ENCODE measurements around the gene LIN52.

GRCh38 chr14:74085047-74085637, 386 bp downstream of the LIN52 start:
- TF ChIP-seq CTCF (IDR thresholded peaks at IDR 0.05), result no peak
- TF ChIP-seq EZH2phosphoT487 (IDR thresholded peaks at IDR 0.05), result no peak

All from neural progenitor cell (in vitro differentiated cells).